Endodermal cell (in vitro differentiated cells): ENCODE measurements around the gene QPRT. TPM values are rescaled to one million over a fixed set of nuclear protein-coding genes. Genes with fewer than 3 reads are reported as not detected.
"Not testable (repeated sequence)": the region's sequence is repeated elsewhere in the genome, so short reads cannot be mapped to it uniquely, and the experiment has no call there.

Source experiments
- DNase-seq: peaks from one replicate; pipeline ENCODE4 v3.0.0-alpha.2; 2017
- H3K27ac ChIP-seq: 2 replicates; pipeline ENCODE4 v1.5.1; 2013; ENCODE audit warnings: mild to moderate bottlenecking, low read depth, low read length, moderate library complexity
- H3K27me3 ChIP-seq: 2 replicates; pipeline ENCODE4 v1.6.1; 2013; ENCODE audit warnings: mild to moderate bottlenecking, low read length, moderate library complexity; ENCODE audit not compliant: insufficient read depth, control insufficient read depth, poor library complexity, severe bottlenecking
- H3K36me3 ChIP-seq: 2 replicates; pipeline ENCODE4 v1.7.0; 2013; ENCODE audit warnings: mild to moderate bottlenecking, low read length, moderate library complexity; ENCODE audit not compliant: control insufficient read depth, insufficient read depth
- H3K4me1 ChIP-seq: one replicate; pipeline ENCODE4 v1.7.0; 2013; ENCODE audit warnings: low read length; ENCODE audit not compliant: control insufficient read depth, insufficient read depth
- H3K4me3 ChIP-seq: 2 replicates; pipeline ENCODE4 v1.5.1; 2013; ENCODE audit warnings: mild to moderate bottlenecking, low read length, moderate library complexity
- H3K9ac ChIP-seq: 2 replicates; pipeline ENCODE4 v1.6.1; 2013; ENCODE audit warnings: mild to moderate bottlenecking, low read length, moderate library complexity; ENCODE audit not compliant: poor library complexity, severe bottlenecking; ENCODE audit errors: extremely low read depth
- H3K9me3 ChIP-seq: 2 replicates; pipeline ENCODE4 v1.6.1; 2013; ENCODE audit warnings: mild to moderate bottlenecking, low read length, moderate library complexity; ENCODE audit not compliant: control insufficient read depth
- H3K27ac Mint-ChIP-seq: 2 replicates; pipeline ENCODE4 v1.8.0; 2020; ENCODE audit warnings: mixed read lengths
- H3K27me3 Mint-ChIP-seq: 2 replicates; pipeline ENCODE4 v1.8.0; 2021; ENCODE audit warnings: mild to moderate bottlenecking, mixed read lengths; ENCODE audit not compliant: insufficient read depth
- H3K36me3 Mint-ChIP-seq: 2 replicates; pipeline ENCODE4 v1.8.0; 2020; ENCODE audit warnings: low read depth, mixed read lengths
- H3K4me1 Mint-ChIP-seq: 2 replicates; pipeline ENCODE4 v1.8.0; 2020; ENCODE audit warnings: mixed read lengths
- H3K4me3 Mint-ChIP-seq: 2 replicates; pipeline ENCODE4 v1.8.0; 2020; ENCODE audit warnings: mild to moderate bottlenecking, moderate library complexity, mixed read lengths
- H3K9me3 Mint-ChIP-seq: 2 replicates; pipeline ENCODE4 v1.8.0; 2020; ENCODE audit warnings: mild to moderate bottlenecking, mixed read lengths
- WGBS, 2 experiments: methylation state at CpG; one replicate each; pipeline versions ENCODE4 v1.1.5 to v1.1.7; 2013; ENCODE audit warnings: missing lambda C conversion rate in 2 of 2, mixed read lengths in 1 of 2; ENCODE audit not compliant: insufficient coverage in 1 of 2, insufficient read length in 1 of 2; 5-methylcytosine and 5-hydroxymethylcytosine counted together
- total RNA-seq, 2 donors: library from RNA; stranded (reverse); fragmentation: NEBNext Ultra II Directional in 1 of 2; extraction: Animal tissue kit (Norgen Biotek cat#: 25700) in 1 of 2; gene quantifications; 2 replicates in 1 of 2; 3 replicates in 1 of 2; pipeline ENCODE4 v1.2.1, GENCODE V29; 2021
- TF ChIP-seq, protein P1 (sequence below): fragments of 200-600 bp; sonication (generic); conservative IDR thresholded peaks from 2 replicates; pipeline ENCODE4 v1.5.0; 2021; ENCODE audit warnings: antibody characterized with exemption, mild to moderate bottlenecking

Gene QPRT
- total RNA-seq, 2 donors from 2014 or later, result 92.3 to 109 TPM

DNA sequence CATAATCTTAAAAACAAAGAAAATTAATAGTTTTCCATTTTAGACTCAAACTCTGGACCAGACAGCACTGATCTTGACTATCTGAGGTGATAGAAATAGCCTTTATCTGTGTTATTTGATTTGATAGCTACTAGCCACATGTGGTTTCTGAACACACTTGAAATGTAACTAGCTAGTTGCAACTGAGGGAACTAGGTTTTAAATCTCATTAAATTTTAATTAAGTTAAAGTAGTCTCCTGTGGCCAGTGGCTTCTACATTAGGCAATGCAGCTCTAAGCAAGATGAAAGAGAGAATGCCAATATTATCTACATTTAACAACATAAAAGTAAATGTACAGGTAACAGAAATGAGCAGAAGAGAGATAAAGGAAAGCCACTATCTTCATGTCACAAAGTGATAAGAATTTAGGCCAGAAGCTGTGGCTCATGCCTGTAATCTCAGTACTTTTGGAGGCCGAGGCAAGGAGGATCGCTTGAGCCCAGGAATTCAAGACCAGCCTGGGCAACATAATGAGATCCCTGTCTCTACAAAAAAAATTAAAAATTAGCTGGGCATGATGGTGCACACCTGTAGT, 27.1 kb upstream of the QPRT start:
- H3K36me3 ChIP-seq, result no peaks in the 10 kb centered on the region
- no peaks in the 10 kb centered on the region for H3K9me3 ChIP-seq
- no peaks in the 10 kb centered on the region for H3K4me1 ChIP-seq
- peaks cover 5% of the 10 kb centered on the region for H3K4me1 Mint-ChIP-seq
- no peaks in the 10 kb centered on the region for H3K27me3 Mint-ChIP-seq
- no peaks in the 10 kb centered on the region for H3K9me3 Mint-ChIP-seq
- no peak overlapping the region for H3K4me3 ChIP-seq
- 83 to 88% methylated on average over 2 of the region's 2 CpGs for WGBS, 2 experiments
- H3K27ac ChIP-seq, result no peak overlapping the region
- TF ChIP-seq, protein P1, sequence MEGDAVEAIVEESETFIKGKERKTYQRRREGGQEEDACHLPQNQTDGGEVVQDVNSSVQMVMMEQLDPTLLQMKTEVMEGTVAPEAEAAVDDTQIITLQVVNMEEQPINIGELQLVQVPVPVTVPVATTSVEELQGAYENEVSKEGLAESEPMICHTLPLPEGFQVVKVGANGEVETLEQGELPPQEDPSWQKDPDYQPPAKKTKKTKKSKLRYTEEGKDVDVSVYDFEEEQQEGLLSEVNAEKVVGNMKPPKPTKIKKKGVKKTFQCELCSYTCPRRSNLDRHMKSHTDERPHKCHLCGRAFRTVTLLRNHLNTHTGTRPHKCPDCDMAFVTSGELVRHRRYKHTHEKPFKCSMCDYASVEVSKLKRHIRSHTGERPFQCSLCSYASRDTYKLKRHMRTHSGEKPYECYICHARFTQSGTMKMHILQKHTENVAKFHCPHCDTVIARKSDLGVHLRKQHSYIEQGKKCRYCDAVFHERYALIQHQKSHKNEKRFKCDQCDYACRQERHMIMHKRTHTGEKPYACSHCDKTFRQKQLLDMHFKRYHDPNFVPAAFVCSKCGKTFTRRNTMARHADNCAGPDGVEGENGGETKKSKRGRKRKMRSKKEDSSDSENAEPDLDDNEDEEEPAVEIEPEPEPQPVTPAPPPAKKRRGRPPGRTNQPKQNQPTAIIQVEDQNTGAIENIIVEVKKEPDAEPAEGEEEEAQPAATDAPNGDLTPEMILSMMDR, result no peak
- no peaks in the 10 kb centered on the region for H3K36me3 Mint-ChIP-seq
- no peaks in the 10 kb centered on the region for H3K27me3 ChIP-seq
- H3K27ac Mint-ChIP-seq, result no peak overlapping the region
- H3K9ac ChIP-seq, result no peak overlapping the region
- DNase-seq, result no peak
- no peak overlapping the region for H3K4me3 Mint-ChIP-seq

DNA sequence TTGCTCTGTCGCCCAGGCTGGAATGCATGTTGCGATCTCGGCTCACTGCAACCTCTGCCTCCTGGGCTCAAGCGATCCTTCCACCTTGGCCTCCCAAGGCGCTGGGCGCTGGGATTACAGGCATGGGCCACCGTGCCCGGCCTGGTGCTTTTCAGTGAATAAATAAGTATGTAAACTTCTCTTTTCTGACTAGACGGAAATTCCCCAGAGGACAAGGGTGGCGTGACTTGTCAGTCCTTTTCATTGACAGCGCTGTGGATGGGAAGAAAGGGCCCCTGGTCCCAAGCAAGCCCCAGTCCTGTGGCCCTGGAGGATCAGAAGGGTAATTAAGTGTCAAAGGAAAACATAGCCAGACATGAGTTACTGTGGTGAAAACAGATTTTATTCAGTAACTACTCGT, 25.5 kb upstream of the QPRT start:
- no peaks in the 10 kb centered on the region for H3K27me3 Mint-ChIP-seq
- Histone ChIP-seq H3K27me3 (no peaks in the 10 kb centered on the region), H3K4me1 (no peaks in the 10 kb centered on the region), H3K4me3 (no peak overlapping the region), H3K36me3 (no peaks in the 10 kb centered on the region), H3K9ac (no peak overlapping the region), H3K27ac (no peak overlapping the region), H3K9me3 (no peaks in the 10 kb centered on the region)
- 84 to 94% methylated on average over 9 to 12 of the region's 12 CpGs for WGBS, 2 experiments
- no peaks in the 10 kb centered on the region for H3K36me3 Mint-ChIP-seq
- no peak overlapping the region for H3K27ac Mint-ChIP-seq
- no peaks in the 10 kb centered on the region for H3K9me3 Mint-ChIP-seq
- H3K4me3 Mint-ChIP-seq, result no peak overlapping the region
- TF ChIP-seq, protein P1, result no peak
- no peak for DNase-seq
- H3K4me1 Mint-ChIP-seq, result peaks cover 5% of the 10 kb centered on the region

DNA sequence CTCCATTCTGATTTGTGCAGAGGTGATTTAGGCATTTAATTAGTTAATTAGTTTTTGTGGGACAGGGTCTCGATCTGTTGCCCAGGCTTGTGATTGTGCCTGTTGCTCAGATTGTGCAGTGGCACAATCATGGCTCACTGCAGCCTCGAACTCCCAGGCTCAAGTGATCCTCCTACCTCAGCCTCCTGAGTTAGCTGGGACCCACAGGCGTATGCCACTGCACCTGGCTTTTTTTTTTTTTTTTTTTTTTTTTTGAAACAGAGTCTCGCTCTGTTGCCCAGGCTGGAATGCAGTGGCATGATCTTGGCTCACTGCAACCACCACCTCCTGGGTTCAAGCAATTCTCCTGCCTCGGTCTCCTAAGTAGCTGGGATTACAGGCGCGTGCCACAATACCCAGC, 25.1 kb upstream of the QPRT start:
- H3K9me3 ChIP-seq, H3K9me3 Mint-ChIP-seq, H3K4me1 ChIP-seq, DNase-seq, H3K4me3 Mint-ChIP-seq, H3K27me3 Mint-ChIP-seq, H3K27ac ChIP-seq, H3K36me3 Mint-ChIP-seq, H3K27me3 ChIP-seq, H3K27ac Mint-ChIP-seq, H3K9ac ChIP-seq, H3K4me3 ChIP-seq, H3K36me3 ChIP-seq, H3K4me1 Mint-ChIP-seq: not testable (repeated sequence)
- WGBS, 2 experiments, result 95 to 96% methylated on average over 3 to 5 of the region's 7 CpGs
